Ramos (cell line): ENCODE results near the gene ARHGAP21.
"Not testable (repeated sequence)": the region's sequence is repeated elsewhere in the genome, so short reads cannot be mapped to it uniquely, and the experiment has no call there.

Experiments
- in situ Hi-C: fragments of 300-500 bp; cut with MboI; formaldehyde crosslinking; loops from one replicate; pipeline ENCODE4 v1.14.3; 2022; ENCODE audit warnings: low sequenced_read_pairs; ENCODE audit not compliant: unreplicated experiment

The ARHGAP21 gene

DNA sequence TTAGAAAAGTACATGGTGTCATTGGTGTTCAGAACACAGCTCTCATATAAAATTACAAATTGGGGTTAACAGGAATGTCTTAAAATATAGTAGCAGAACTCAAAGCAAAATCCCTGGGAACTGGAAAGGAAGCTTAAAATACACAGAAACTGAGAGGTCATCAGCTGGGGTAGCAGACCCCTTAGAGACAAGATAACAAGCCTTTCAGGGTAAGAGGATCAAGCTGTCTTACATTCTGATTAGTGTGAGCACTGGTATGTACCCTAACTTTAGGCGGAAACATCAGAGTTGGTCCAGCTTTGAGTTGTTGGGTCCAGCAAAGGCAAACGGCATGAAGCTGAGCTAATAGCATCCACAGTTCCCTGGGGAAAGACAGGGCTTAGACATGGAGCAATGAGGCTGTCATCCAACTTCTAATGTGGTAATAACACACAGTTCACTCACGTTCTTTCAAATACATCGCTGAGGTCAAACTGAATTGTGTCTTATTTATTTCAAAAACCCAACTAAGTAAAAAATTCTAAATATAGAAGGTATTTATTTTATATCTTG lies 32.6 kb downstream of the ARHGAP21 start:
- in situ Hi-C loops: no loop called here

DNA sequence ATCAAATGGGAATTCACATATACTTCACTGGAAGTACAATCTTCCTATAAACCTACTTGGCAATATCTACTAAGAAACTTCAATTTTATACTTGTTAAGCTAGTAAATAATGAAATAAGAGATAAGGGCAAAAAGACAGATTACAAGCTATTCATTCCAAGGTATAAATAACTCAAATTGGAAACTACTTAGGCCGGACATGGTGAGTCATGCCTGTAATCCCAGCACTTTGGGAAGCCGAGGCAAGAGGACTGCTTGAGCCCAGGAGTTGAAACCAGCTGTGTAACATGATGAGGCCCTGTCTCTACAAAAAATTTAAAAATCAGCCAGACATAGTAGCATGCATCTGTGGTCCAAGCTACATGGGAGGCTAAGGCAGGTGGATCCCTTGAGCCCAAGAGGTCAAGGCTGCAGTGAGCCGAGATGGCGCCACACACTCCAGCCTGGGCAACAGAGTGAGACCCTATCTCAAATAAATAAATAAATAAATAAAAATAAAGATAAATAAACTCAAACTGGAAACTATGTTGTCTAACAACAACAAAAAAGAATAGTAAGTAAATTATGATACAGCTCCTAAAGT lies 37.6 kb downstream of the ARHGAP21 start:
- in situ Hi-C loops: no loop called here

GRCh38 chr10:24683554-24683953 lies 40.1 kb downstream of the ARHGAP21 start:
- in situ Hi-C loops: no loop called here

- in situ Hi-C loops: no loop called here
Measured at GRCh38 chr10:24681572-24682088, 42.1 kb downstream of the ARHGAP21 start.

DNA sequence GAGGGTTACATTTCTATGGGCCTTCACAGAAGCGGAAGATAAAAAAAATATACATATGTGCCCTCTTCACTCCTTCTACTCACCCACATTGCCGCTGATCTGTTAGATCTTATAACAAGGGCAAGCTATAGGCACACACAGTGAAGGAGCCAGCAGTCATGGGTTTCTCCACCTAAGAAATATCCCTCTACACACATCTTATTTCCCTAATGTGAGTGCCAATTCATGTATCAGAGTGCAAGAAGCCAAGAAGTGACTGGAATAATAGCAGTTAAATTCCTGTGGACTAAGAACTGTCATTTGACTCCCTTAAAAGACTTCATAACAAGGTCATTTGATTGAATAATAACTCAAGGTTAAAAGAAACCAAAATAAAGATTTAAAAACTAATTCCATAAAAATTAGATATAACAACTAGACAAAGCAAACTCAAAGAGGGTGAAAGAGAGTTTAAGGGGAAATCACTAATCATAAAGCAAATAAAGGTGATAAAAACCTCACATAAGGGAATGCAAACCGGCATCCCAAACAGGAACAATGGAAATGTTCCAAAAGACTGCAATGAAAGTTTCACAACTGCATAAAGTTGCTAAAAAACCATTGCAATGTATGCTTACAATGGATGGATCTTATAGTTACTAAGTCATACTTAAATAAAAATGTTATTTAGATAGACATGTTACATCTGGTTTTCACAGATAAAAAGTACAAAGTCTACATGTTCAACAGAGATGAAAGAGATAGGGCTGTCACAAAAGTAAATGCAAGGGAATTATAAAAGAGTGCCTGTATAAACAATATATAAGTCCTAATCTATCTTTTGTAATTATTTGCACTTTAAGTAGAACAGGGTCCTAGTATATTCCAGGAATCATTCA lies 42.8 kb downstream of the ARHGAP21 start:
- in situ Hi-C loops: no loop called here

GRCh38 chr10:24678757-24679156 lies 44.9 kb downstream of the ARHGAP21 start:
- in situ Hi-C loops: no loop called here

DNA sequence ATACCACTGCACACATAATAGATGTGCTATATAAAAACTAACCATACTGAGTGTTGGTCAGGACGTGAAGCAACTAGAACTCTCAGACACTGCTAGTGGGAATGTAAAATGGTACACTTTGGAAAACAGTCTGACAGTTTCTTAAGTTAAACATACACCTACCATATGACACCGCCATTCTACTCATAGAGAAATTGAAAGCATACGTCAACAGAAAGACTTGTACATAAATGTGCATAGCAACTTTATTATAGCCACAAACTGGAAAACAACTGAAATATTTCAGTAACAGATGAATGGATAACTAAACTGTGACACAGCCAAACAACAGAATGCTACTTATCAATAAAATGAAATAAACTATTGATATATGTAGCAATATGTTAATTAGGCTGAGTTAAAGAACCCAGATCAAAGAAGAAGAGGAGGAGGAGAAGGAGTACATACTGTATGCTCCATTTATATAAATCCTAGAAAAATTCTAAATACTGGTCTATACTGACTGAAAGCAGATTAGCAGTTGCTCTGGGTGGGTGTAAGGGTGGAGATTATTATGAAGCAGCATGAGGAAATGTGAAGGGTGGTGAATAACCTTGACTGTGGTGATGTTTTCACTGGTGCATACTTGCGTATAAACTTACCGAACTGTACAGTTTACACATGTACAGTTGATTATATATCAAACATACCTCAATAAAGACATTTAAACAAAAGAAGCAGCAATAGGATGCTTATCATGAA lies 48.6 kb downstream of the ARHGAP21 start:
- in situ Hi-C loops: no loop called here

GRCh38 chr10:24670964-24671670 lies 52.6 kb downstream of the ARHGAP21 start:
- in situ Hi-C loops: no loop called here

GRCh38 chr10:24669285-24669852 lies 54.3 kb downstream of the ARHGAP21 start:
- in situ Hi-C loops: no loop called here

GRCh38 chr10:24668247-24668646 lies 55.4 kb downstream of the ARHGAP21 start:
- in situ Hi-C loops: no loop called here

DNA sequence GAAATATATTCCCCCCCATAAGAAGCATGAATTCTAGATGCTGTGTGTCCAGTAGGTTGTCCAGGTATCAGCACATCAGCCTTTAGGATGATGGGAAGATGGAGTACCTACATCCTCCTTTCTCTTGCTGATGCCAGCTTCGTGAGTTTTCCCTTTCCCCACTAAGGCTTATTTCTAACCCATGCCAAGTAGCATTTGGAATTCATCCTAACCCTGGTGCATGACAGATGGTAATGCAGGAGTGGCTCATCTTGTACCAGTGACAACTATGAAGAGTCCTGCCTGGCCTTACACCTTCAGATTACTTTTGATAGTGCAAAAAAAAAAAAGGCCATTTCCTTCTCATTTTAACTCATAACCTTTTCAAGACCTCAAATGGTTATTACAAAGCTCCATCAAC lies 58.7 kb downstream of the ARHGAP21 start:
- in situ Hi-C loops: no loop called here

DNA sequence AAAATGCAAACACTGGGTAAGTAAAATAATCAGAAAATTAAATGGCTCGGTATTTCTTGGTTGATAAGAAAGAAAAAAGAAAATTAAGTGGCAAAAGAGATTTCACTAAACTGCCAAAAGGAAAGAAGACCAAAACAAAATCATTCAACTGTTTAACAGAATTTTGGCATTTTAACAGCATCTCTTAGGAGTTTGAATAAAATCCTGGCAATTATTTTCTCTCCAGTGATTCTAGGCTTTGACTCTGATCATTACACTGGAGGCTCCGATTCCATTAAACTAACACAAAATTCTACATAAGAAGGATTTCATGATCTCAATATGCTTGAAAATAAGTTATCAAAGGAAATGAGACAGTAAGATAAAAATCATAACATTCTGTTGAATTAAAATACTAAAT lies 62.3 kb downstream of the ARHGAP21 start:
- in situ Hi-C loops: no loop called here

GRCh38 chr10:24658319-24658718 lies 65.4 kb downstream of the ARHGAP21 start:
- in situ Hi-C loops: not testable (repeated sequence)

GRCh38 chr10:24656326-24656725 lies 67.4 kb downstream of the ARHGAP21 start:
- in situ Hi-C loops: not testable (repeated sequence)

DNA sequence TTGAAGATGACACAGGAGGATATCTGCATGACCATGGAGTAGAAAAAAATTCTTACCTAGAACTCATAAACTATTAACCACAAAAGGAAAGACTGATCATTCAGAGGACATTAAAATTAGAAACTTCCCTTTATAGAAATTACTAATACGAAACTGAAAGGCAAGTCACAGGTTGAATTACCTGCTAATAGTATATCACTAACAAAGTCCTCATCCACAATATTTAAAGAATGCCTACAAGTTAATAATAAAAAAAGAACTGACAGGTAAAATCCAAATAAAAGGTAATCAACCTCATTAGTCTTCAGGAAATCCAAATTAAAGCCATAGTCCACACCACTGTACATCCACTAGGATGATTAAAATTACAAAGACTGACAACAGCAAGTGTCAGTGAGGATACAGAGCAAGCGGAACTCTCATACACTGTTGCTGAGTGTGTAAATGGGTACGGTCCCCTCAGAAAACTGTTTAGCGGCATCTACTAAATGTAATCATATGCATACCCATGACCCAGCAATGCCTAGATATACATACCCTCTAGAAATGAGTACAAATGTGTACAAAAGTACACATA lies 71.2 kb downstream of the ARHGAP21 start:
- in situ Hi-C loops: no loop called here

DNA sequence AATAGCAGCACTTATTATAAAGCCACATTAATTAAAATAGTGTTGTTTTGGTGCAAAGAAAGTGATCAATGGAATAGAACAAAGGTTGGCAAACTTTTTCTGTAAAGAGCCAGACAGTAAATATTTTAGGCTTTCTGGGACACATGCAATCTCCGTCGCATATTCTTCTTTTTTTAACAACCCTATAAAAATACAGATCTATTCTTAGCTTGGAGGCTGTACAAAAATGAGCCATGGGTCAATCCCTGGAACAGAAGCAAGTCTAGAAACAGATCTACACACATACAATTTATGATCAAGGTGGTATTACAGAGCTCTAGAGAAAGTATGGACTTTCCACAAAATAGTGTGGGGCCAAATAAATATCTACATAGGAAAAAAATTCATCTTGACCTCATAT lies 71.8 kb downstream of the ARHGAP21 start:
- in situ Hi-C loops: no loop called here

DNA sequence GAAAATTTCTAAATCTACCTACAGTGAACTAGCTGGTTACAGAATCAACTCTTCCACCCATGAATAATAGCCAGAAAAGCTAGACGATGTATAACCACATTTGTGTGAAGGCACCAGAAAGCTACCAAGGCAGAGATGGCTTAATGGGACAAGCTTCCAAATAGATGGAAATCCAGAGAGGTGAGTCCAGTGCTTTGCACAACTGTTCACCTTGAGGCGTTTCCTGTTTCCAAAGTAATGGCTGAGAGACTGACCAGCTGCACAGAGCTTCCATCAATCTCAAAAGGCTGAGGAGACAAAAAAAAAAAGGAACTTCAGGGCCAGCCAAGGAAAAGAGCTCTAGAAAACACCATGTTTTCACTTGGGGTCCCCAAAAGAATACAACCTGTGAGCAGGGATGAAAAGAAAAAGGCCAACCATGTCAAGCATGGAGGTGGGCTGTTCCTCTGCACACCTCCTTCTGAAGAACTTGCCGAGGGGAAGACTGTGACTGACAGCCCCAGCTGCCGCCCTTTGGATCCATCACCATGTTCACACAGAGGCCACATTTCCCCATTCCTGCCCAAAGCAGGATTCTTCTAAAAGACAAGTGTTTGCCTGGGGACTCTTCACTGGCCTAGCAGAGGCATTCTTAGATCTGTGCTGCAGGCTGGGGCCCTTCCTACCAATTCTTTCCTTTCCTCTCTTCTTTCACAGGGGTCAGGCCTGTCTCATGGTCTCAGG lies 72.9 kb downstream of the ARHGAP21 start:
- in situ Hi-C loops: no loop called here

GRCh38 chr10:24645784-24646183 lies 77.9 kb downstream of the ARHGAP21 start:
- in situ Hi-C loops: no loop called here

DNA sequence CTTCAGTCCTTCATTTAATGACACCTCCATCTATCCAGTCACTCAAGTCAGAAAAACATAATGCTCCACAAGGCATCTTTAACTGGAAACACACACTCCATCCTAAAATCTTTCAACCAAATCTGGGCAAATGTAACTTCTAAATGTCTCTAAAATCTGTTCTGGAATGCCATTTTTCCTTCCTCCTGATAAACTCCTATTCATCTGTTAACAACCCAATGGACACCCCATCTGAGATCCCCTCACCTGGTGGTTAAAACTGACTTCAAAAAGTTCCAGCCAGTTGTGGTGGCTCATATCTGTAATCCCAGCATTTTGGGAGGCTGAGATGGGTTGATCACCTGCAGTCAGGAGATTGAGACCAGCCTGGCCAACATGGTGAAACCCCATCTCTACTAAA lies 78.7 kb downstream of the ARHGAP21 start:
- in situ Hi-C loops: no loop called here
